ENCODE measurements around the gene FBP1.

- TF ChIP-seq GATA1 (IDR thresholded peaks at IDR 0.05; ENCODE audit: low read depth, low read length), result no peak
- TF ChIP-seq POLR2A (IDR thresholded peaks at IDR 0.05; ENCODE audit: low read length), result no peak
Measured at GRCh38 chr9:94663140-94663539, 23.8 kb upstream of the FBP1 start.
